SK-N-SH treated with all-trans-retinoic acid at 6 μM for 48 hours (cell line): ENCODE measurements around the gene DIP2C.

Source experiments
- ATAC-seq: fragments of 200-7000 bp; cut with Tn5 transposase; 3 replicates; pipeline ENCODE4 v1.9.1; 2020; ENCODE audit warnings: mild to moderate bottlenecking, moderate library complexity
- ARNTL ChIP-seq: fragments of 450-650 bp; formaldehyde crosslinking; IDR thresholded peaks from 2 replicates; pipeline ENCODE4 v1.5.0; 2020; ENCODE audit warnings: low read depth, mild to moderate bottlenecking, moderate library complexity, borderline replicate concordance
- CSDC2 ChIP-seq: fragments of 250-450 bp; sonication (Bioruptor Pico); IDR thresholded peaks from 2 replicates; pipeline ENCODE4 v1.5.0; 2020; ENCODE audit warnings: mild to moderate bottlenecking, moderate library complexity
- ESRRG ChIP-seq: fragments of 250-450 bp; sonication (Bioruptor Pico); IDR thresholded peaks from 2 replicates; pipeline ENCODE4 v1.6.1; 2021; ENCODE audit warnings: mild to moderate bottlenecking
- GLIS3 ChIP-seq: fragments of 250-450 bp; sonication (Bioruptor Pico); IDR thresholded peaks from 2 replicates; pipeline ENCODE4 v1.5.0; 2020; ENCODE audit warnings: mild to moderate bottlenecking, moderate library complexity
- ISL1 ChIP-seq: fragments of 250-450 bp; sonication (Bioruptor Pico); IDR thresholded peaks from 2 replicates; pipeline ENCODE4 v2.1.2; 2022; ENCODE audit warnings: mild to moderate bottlenecking, moderate library complexity
- PPARA ChIP-seq: fragments of 250-450 bp; sonication (Bioruptor Pico); IDR thresholded peaks from 2 replicates; pipeline ENCODE4 v1.5.0; 2020; ENCODE audit warnings: mild to moderate bottlenecking, borderline replicate concordance
- RARB ChIP-seq: fragments of 250-450 bp; sonication (Bioruptor Pico); IDR thresholded peaks from 2 replicates; pipeline ENCODE4 v1.8.0; 2021; ENCODE audit warnings: mild to moderate bottlenecking, moderate library complexity
- SNAI2 ChIP-seq: fragments of 250-450 bp; sonication (Bioruptor Pico); IDR thresholded peaks from 2 replicates; pipeline ENCODE4 v1.5.0; 2020; ENCODE audit warnings: mild to moderate bottlenecking, moderate library complexity
- TCF4 ChIP-seq: fragments of 250-450 bp; sonication (Bioruptor Pico); IDR thresholded peaks from 2 replicates; pipeline ENCODE4 v1.8.0; 2021; ENCODE audit warnings: mild to moderate bottlenecking, moderate library complexity, borderline replicate concordance
- ZC3H10 ChIP-seq: fragments of 250-450 bp; sonication (Bioruptor Pico); IDR thresholded peaks from 2 replicates; pipeline ENCODE4 v1.5.1; 2021; ENCODE audit warnings: mild to moderate bottlenecking, moderate library complexity
- ZFP3 ChIP-seq: fragments of 250-450 bp; sonication (Bioruptor Pico); IDR thresholded peaks from 2 replicates; pipeline ENCODE4 v1.5.0; 2020; ENCODE audit warnings: mild to moderate bottlenecking, moderate library complexity
- ZFP30 ChIP-seq: fragments of 450-650 bp; formaldehyde crosslinking; IDR thresholded peaks from 2 replicates; pipeline ENCODE4 v1.5.0; 2022; ENCODE audit warnings: mild to moderate bottlenecking, moderate library complexity
- ZNF70 ChIP-seq: fragments of 450-650 bp; formaldehyde crosslinking; IDR thresholded peaks from 2 replicates; pipeline ENCODE4 v1.5.0; 2020; ENCODE audit warnings: mild to moderate bottlenecking, moderate library complexity
- ZNF8 ChIP-seq: fragments of 450-650 bp; formaldehyde crosslinking; IDR thresholded peaks from 2 replicates; pipeline ENCODE4 v1.5.0; 2020; ENCODE audit warnings: mild to moderate bottlenecking, moderate library complexity
- TF ChIP-seq, protein P1 (sequence below): fragments of 250-450 bp; sonication (Bioruptor Pico); IDR thresholded peaks from 2 replicates; pipeline ENCODE4 v1.5.1; 2021; ENCODE audit warnings: mild to moderate bottlenecking, moderate library complexity
- TF ChIP-seq, protein P2 (sequence below): fragments of 250-450 bp; sonication (Bioruptor Pico); IDR thresholded peaks from 2 replicates; pipeline ENCODE4 v1.5.1; 2020; ENCODE audit warnings: low read depth, mild to moderate bottlenecking, moderate library complexity
- TF ChIP-seq, protein P3 (sequence below): fragments of 250-450 bp; sonication (Bioruptor Pico); IDR thresholded peaks from 2 replicates; pipeline ENCODE4 v1.8.0; 2020; ENCODE audit warnings: mild to moderate bottlenecking, moderate library complexity, borderline replicate concordance
- TF ChIP-seq, protein P4 (sequence below): fragments of 250-450 bp; sonication (Bioruptor Pico); IDR thresholded peaks from 2 replicates; pipeline ENCODE4 v1.8.0; 2021; ENCODE audit warnings: low read depth, mild to moderate bottlenecking, moderate library complexity, borderline replicate concordance
- TF ChIP-seq, protein P5 (sequence below): fragments of 250-450 bp; sonication (Bioruptor Pico); IDR thresholded peaks from 2 replicates; pipeline ENCODE4 v1.5.0; 2020; ENCODE audit warnings: mild to moderate bottlenecking, moderate library complexity

The DIP2C gene

DNA sequence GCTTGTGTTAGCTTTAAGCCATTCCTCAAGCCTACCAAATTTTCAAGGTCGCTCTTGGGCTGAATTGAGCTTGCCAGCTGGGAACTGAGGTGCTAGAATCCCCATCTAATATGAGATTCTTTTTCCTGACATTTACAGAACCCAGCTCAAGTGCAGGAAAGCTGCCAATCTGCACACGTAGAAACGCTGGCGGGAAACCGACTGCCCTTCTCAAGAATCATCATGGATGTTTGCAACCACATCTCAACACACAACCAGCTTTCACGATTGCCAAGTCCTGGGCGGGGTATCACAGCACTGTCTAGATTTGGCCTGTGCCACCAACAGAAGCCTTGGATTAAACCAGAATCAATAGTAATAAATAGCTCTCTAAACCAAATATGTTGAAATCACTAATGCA is 203.7 kb downstream of the DIP2C start:
- no peak for TF ChIP-seq ZNF8
- no peak for TF ChIP-seq CSDC2 (CRISPR knock-in tag)
- no peak for TF ChIP-seq ARNTL (CRISPR knock-in tag)
- TF ChIP-seq ZFP30 (CRISPR knock-in tag), result no peak
- TF ChIP-seq ZFP3 (CRISPR knock-in tag), result no peak
- TF ChIP-seq ISL1 (CRISPR knock-in tag), result no peak
- no peak for ATAC-seq

DNA sequence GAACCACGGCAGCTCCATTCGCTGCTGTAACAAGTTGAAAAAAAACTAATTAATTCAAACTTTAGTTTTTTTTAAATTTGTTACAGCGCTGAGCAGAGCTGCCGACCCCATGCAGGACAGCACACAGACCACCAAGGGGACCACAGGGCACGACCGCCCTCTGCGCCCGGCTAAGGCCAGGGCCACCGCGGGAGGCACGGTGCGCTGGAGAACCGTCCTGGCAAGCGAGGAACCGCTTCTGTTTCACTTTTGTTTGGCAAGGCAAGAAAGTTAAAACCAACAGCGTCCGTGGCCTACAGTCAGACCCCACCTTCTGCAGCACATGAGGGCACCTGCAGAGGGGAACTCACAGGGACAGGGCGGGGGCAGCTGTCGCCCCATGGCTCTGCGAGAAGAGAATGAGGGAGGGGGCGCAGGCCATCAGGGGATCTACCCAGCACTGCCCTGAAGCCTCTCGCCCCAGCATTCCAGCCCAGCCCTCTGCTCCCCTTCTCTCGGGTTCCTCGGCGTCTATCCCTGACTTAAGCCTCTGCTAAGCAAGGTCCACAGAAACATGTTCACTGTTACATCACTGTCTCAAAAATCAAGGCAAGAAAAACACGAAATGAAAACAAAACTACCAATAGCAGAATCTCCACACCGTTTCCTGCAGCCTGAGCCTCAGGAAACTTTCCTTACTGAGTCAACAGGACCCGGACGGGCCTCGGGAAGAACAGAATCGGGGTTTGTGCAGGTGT is 204.4 kb downstream of the DIP2C start:
- ATAC-seq, result no peak
- TF ChIP-seq ZNF70 (no peak), RARB (no peak), ESRRG (no peak), ZNF8 (no peak), ARNTL (CRISPR knock-in tag) (no peak), CSDC2 (CRISPR knock-in tag) (no peak)
- TF ChIP-seq, protein P1, sequence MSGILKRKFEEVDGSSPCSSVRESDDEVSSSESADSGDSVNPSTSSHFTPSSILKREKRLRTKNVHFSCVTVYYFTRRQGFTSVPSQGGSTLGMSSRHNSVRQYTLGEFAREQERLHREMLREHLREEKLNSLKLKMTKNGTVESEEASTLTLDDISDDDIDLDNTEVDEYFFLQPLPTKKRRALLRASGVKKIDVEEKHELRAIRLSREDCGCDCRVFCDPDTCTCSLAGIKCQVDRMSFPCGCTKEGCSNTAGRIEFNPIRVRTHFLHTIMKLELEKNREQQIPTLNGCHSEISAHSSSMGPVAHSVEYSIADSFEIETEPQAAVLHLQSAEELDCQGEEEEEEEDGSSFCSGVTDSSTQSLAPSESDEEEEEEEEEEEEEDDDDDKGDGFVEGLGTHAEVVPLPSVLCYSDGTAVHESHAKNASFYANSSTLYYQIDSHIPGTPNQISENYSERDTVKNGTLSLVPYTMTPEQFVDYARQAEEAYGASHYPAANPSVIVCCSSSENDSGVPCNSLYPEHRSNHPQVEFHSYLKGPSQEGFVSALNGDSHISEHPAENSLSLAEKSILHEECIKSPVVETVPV (CRISPR knock-in tag), result no peak

DNA sequence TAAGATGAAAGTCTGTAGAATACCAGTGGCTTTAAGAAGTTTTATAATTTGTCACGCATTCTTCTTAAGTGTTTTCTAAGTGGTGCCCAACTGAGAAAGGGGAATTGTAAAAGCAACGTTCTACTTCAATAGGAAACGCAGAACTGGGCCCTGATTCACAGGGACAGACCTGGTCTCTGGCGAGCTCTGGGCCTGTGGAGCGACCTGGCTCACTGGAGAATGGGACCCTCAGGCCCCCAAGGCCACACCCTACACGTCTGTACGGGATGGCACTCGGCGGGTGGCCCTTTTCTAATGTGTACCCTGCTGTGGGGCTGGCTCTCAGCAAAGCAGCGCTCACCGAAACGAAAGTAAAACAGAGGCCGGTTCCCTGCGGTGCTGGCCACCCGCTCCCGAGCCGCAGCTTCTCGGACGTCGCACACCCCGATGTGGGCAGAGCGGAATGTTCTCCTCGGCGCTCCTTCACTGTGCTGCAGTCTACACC is 205.0 kb downstream of the DIP2C start:
- no peak for ATAC-seq
- TF ChIP-seq ESRRG, result no peak
- no peak for TF ChIP-seq PPARA (CRISPR knock-in tag)
- TF ChIP-seq ARNTL (CRISPR knock-in tag), result no peak
- TF ChIP-seq, protein P2, sequence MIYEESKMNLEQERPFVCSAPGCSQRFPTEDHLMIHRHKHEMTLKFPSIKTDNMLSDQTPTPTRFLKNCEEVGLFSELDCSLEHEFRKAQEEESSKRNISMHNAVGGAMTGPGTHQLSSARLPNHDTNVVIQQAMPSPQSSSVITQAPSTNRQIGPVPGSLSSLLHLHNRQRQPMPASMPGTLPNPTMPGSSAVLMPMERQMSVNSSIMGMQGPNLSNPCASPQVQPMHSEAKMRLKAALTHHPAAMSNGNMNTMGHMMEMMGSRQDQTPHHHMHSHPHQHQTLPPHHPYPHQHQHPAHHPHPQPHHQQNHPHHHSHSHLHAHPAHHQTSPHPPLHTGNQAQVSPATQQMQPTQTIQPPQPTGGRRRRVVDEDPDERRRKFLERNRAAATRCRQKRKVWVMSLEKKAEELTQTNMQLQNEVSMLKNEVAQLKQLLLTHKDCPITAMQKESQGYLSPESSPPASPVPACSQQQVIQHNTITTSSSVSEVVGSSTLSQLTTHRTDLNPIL, result no peak
- TF ChIP-seq ZFP3 (CRISPR knock-in tag), result no peak
- no peak for TF ChIP-seq RARB
- no peak for TF ChIP-seq TCF4 (CRISPR knock-in tag)
- TF ChIP-seq, protein P3, sequence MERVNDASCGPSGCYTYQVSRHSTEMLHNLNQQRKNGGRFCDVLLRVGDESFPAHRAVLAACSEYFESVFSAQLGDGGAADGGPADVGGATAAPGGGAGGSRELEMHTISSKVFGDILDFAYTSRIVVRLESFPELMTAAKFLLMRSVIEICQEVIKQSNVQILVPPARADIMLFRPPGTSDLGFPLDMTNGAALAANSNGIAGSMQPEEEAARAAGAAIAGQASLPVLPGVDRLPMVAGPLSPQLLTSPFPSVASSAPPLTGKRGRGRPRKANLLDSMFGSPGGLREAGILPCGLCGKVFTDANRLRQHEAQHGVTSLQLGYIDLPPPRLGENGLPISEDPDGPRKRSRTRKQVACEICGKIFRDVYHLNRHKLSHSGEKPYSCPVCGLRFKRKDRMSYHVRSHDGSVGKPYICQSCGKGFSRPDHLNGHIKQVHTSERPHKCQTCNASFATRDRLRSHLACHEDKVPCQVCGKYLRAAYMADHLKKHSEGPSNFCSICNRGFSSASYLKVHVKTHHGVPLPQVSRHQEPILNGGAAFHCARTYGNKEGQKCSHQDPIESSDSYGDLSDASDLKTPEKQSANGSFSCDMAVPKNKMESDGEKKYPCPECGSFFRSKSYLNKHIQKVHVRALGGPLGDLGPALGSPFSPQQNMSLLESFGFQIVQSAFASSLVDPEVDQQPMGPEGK (CRISPR knock-in tag), result no peak
- no peak for TF ChIP-seq ZNF70
- no peak for TF ChIP-seq ZC3H10
- TF ChIP-seq ISL1 (CRISPR knock-in tag), result no peak
- TF ChIP-seq SNAI2 (CRISPR knock-in tag), result no peak
- TF ChIP-seq CSDC2 (CRISPR knock-in tag), result no peak
- TF ChIP-seq, protein P4, sequence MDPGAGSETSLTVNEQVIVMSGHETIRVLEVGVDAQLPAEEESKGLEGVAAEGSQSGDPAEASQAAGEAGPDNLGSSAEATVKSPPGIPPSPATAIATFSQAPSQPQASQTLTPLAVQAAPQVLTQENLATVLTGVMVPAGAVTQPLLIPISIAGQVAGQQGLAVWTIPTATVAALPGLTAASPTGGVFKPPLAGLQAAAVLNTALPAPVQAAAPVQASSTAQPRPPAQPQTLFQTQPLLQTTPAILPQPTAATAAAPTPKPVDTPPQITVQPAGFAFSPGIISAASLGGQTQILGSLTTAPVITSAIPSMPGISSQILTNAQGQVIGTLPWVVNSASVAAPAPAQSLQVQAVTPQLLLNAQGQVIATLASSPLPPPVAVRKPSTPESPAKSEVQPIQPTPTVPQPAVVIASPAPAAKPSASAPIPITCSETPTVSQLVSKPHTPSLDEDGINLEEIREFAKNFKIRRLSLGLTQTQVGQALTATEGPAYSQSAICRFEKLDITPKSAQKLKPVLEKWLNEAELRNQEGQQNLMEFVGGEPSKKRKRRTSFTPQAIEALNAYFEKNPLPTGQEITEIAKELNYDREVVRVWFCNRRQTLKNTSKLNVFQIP (CRISPR knock-in tag), result no peak
- no peak for TF ChIP-seq GLIS3 (CRISPR knock-in tag)
- TF ChIP-seq, all 23 proteins: peak for 0

DNA sequence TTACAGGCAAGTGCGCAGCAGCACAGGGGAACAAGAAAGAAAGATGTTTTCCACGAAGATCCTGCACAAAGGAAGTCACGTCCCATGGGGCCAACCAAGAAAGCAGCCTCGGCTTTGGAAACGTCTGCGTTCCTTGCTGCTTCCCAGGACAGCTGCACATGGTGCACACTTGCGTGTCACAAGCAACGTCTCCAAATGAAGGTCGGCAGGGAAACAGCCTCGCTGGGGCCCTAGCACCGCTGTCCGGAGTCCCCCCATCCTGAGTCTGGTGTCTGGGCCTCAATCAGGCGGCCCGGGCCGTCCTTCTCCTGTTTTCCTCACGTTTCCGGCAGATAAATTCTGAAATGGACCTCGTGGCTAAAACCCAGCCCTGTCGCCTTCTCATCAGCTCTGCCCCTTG is 206.2 kb downstream of the DIP2C start:
- TF ChIP-seq, protein P4 (CRISPR knock-in tag), result no peak
- TF ChIP-seq, protein P3 (CRISPR knock-in tag), result no peak
- TF ChIP-seq ZNF8 (no peak), CSDC2 (CRISPR knock-in tag) (no peak), ISL1 (CRISPR knock-in tag) (no peak), SNAI2 (CRISPR knock-in tag) (no peak), TCF4 (CRISPR knock-in tag) (no peak), ESRRG (no peak), ARNTL (CRISPR knock-in tag) (no peak), ZFP30 (CRISPR knock-in tag) (no peak)
- TF ChIP-seq, protein P1 (CRISPR knock-in tag), result no peak
- TF ChIP-seq, protein P5, sequence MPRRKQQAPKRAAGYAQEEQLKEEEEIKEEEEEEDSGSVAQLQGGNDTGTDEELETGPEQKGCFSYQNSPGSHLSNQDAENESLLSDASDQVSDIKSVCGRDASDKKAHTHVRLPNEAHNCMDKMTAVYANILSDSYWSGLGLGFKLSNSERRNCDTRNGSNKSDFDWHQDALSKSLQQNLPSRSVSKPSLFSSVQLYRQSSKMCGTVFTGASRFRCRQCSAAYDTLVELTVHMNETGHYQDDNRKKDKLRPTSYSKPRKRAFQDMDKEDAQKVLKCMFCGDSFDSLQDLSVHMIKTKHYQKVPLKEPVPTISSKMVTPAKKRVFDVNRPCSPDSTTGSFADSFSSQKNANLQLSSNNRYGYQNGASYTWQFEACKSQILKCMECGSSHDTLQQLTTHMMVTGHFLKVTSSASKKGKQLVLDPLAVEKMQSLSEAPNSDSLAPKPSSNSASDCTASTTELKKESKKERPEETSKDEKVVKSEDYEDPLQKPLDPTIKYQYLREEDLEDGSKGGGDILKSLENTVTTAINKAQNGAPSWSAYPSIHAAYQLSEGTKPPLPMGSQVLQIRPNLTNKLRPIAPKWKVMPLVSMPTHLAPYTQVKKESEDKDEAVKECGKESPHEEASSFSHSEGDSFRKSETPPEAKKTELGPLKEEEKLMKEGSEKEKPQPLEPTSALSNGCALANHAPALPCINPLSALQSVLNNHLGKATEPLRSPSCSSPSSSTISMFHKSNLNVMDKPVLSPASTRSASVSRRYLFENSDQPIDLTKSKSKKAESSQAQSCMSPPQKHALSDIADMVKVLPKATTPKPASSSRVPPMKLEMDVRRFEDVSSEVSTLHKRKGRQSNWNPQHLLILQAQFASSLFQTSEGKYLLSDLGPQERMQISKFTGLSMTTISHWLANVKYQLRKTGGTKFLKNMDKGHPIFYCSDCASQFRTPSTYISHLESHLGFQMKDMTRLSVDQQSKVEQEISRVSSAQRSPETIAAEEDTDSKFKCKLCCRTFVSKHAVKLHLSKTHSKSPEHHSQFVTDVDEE (CRISPR knock-in tag), result no peak
- no peak for ATAC-seq
